ENCODE results near the gene PLA2G2E. TPM values are rescaled to one million over a fixed set of nuclear protein-coding genes. Genes with fewer than 3 reads are reported as not detected.

PLA2G2E gene
- total RNA-seq, 4 donors from 2014 or later: 2.1 TPM; not detected in 3

- Histone ChIP-seq H3K9me3 (no peaks in the 10 kb centered on the region), H3K4me1 (no peaks in the 10 kb centered on the region), H3K27me3 (peaks cover 8% of the 10 kb centered on the region), H3K4me3 (no peak overlapping the region), H3K36me3 (no peaks in the 10 kb centered on the region), H3K27ac (no peak overlapping the region)
- 85% methylated on average over 4 of the region's 4 CpGs for WGBS
- TF ChIP-seq POLR2A (IDR thresholded peaks at IDR 0.05) (no peak), CTCF (IDR thresholded peaks at IDR 0.05) (no peak), POLR2AphosphoS5 (IDR thresholded peaks at IDR 0.05) (no peak), EP300 (IDR thresholded peaks at IDR 0.05) (no peak)
- no peak for DNase-seq (ENCODE audit: low spot score in 2 of 2)
These were observed 40.2 kb upstream of the PLA2G2E start for GRCh38 chr1:19963636-19964035.

- peaks cover 11% of the 10 kb centered on the region for H3K27me3 ChIP-seq
- peaks cover 7% of the 10 kb centered on the region for H3K4me1 ChIP-seq
- no peak overlapping the region for H3K4me3 ChIP-seq
- no peaks in the 10 kb centered on the region for H3K9me3 ChIP-seq
- H3K27ac ChIP-seq: no peak overlapping the region
- WGBS: 48% methylated on average over 5 of the region's 5 CpGs
- DNase-seq (ENCODE audit: low spot score in 2 of 2): no peak
- TF ChIP-seq POLR2AphosphoS5 (IDR thresholded peaks at IDR 0.05) (no peak), POLR2A (IDR thresholded peaks at IDR 0.05) (no peak), EP300 (IDR thresholded peaks at IDR 0.05) (no peak), CTCF (IDR thresholded peaks at IDR 0.05) (no peak)
- no peaks in the 10 kb centered on the region for H3K36me3 ChIP-seq
These were observed 37.2 kb upstream of the PLA2G2E start for GRCh38 chr1:19960591-19960990.

- TF ChIP-seq POLR2A (IDR thresholded peaks at IDR 0.05) (no peak), EP300 (IDR thresholded peaks at IDR 0.05) (no peak), POLR2AphosphoS5 (IDR thresholded peaks at IDR 0.05) (no peak), CTCF (IDR thresholded peaks at IDR 0.05) (no peak)
- no peak for DNase-seq (ENCODE audit: low spot score in 2 of 2)
- Histone ChIP-seq H3K36me3 (no peaks in the 10 kb centered on the region), H3K27ac (no peak overlapping the region), H3K4me1 (peaks cover 10% of the 10 kb centered on the region), H3K27me3 (peaks cover 8% of the 10 kb centered on the region), H3K9me3 (no peaks in the 10 kb centered on the region), H3K4me3 (no peak overlapping the region)
- 79% methylated on average over 4 of the region's 4 CpGs for WGBS
These were observed 34.4 kb upstream of the PLA2G2E start for GRCh38 chr1:19957779-19958178.

- peaks cover 10% of the 10 kb centered on the region for H3K4me1 ChIP-seq
- H3K4me3 ChIP-seq: no peak overlapping the region
- H3K9me3 ChIP-seq: no peaks in the 10 kb centered on the region
- TF ChIP-seq CTCF (IDR thresholded peaks at IDR 0.05) (no peak), POLR2AphosphoS5 (IDR thresholded peaks at IDR 0.05) (no peak), EP300 (IDR thresholded peaks at IDR 0.05) (no peak), POLR2A (IDR thresholded peaks at IDR 0.05) (no peak)
- H3K27ac ChIP-seq: no peak overlapping the region
- no peak for DNase-seq (ENCODE audit: low spot score in 2 of 2)
- WGBS: 45% methylated on average over 11 of the region's 11 CpGs
- peaks cover 6% of the 10 kb centered on the region for H3K27me3 ChIP-seq
- H3K36me3 ChIP-seq: no peaks in the 10 kb centered on the region
These were observed 32.2 kb upstream of the PLA2G2E start for GRCh38 chr1:19955534-19956170.

GRCh38 chr1:19954059-19954458 lies 30.6 kb upstream of the PLA2G2E start:
- 86% methylated on average over 2 of the region's 2 CpGs for WGBS
- no peak overlapping the region for H3K4me3 ChIP-seq
- peaks cover 6% of the 10 kb centered on the region for H3K27me3 ChIP-seq
- no peak overlapping the region for H3K27ac ChIP-seq
- TF ChIP-seq POLR2A (IDR thresholded peaks at IDR 0.05) (no peak), CTCF (IDR thresholded peaks at IDR 0.05) (no peak)
- H3K4me1 ChIP-seq: peaks cover 10% of the 10 kb centered on the region
- no peaks in the 10 kb centered on the region for H3K9me3 ChIP-seq
- no peak for DNase-seq (ENCODE audit: low spot score in 2 of 2)
- no peaks in the 10 kb centered on the region for H3K36me3 ChIP-seq

Measured in suprapubic skin (tissue), 4 donors.